Neural progenitor cell (in vitro differentiated cells): ENCODE data around the gene PDLIM5. TPM values are rescaled to one million over a fixed set of nuclear protein-coding genes. Genes with fewer than 3 reads are reported as not detected.

Source experiments
- DNase-seq: peaks from one replicate; pipeline ENCODE4 v3.0.0-alpha.2; 2016; ENCODE audit warnings: low spot score
- H2AFZ ChIP-seq: fragments of 200-600 bp; sonication (generic); replicated peaks from 2 replicates; pipeline ENCODE4 v1.6.1; 2016; ENCODE audit warnings: antibody characterized with exemption
- H3F3A ChIP-seq: fragments of 200-600 bp; sonication (generic); 2 replicates; pipeline ENCODE4 v1.6.1; 2016; ENCODE audit warnings: antibody characterized with exemption, low read depth
- H3K27ac ChIP-seq: fragments of 200-600 bp; sonication (generic); 2 replicates; pipeline ENCODE4 v1.5.1; 2016; ENCODE audit warnings: mild to moderate bottlenecking
- H3K27me3 ChIP-seq: fragments of 200-600 bp; sonication (generic); 2 replicates; pipeline ENCODE4 v1.6.1; 2016; ENCODE audit warnings: mild to moderate bottlenecking, moderate library complexity
- H3K36me3 ChIP-seq: fragments of 200-600 bp; sonication (generic); 2 replicates; pipeline ENCODE4 v1.5.1; 2016
- H3K4me1 ChIP-seq: fragments of 200-600 bp; sonication (generic); 2 replicates; pipeline ENCODE4 v1.6.1; 2016; ENCODE audit warnings: mixed run types
- H3K4me2 ChIP-seq: fragments of 200-600 bp; sonication (generic); 2 replicates; pipeline ENCODE4 v1.6.1; 2016
- H3K4me3 ChIP-seq: fragments of 200-600 bp; sonication (generic); 2 replicates; pipeline ENCODE4 v1.5.1; 2016
- H3K79me2 ChIP-seq: fragments of 200-600 bp; sonication (generic); 2 replicates; pipeline ENCODE4 v1.6.1; 2016; ENCODE audit warnings: low read depth
- H3K9ac ChIP-seq: fragments of 200-600 bp; sonication (generic); 2 replicates; pipeline ENCODE4 v1.6.1; 2016
- H3K9me3 ChIP-seq: fragments of 200-600 bp; sonication (generic); 2 replicates; pipeline ENCODE4 v1.5.1; 2016; ENCODE audit warnings: low read depth
- H4K20me1 ChIP-seq: fragments of 200-600 bp; sonication (generic); 2 replicates; pipeline ENCODE4 v1.6.1; 2016; ENCODE audit warnings: low read depth
- H3K27ac Mint-ChIP-seq: 3 replicates; pipeline ENCODE4 v1.8.0; 2021; ENCODE audit warnings: mixed read lengths
- H3K27me3 Mint-ChIP-seq: 2 replicates; pipeline ENCODE4 v1.8.0; 2022; ENCODE audit warnings: low read depth, mild to moderate bottlenecking, inconsistent platforms, moderate library complexity, mixed read lengths; ENCODE audit not compliant: insufficient read depth
- H3K36me3 Mint-ChIP-seq: 3 replicates; pipeline ENCODE4 v1.8.0; 2021; ENCODE audit warnings: mixed read lengths
- H3K4me1 Mint-ChIP-seq: 3 replicates; pipeline ENCODE4 v1.8.0; 2021; ENCODE audit warnings: mixed read lengths
- H3K4me3 Mint-ChIP-seq: 3 replicates; pipeline ENCODE4 v1.8.0; 2021; ENCODE audit warnings: mild to moderate bottlenecking, moderate library complexity, mixed read lengths
- H3K9me3 Mint-ChIP-seq: 3 replicates; pipeline ENCODE4 v1.8.0; 2020; ENCODE audit warnings: mixed read lengths
- EZH2 ChIP-seq: fragments of 200-600 bp; sonication (generic); IDR thresholded peaks from 2 replicates; pipeline ENCODE4 v1.6.1; 2017; ENCODE audit warnings: antibody characterized with exemption, mild to moderate bottlenecking, moderate library complexity
- EZH2phosphoT487 ChIP-seq: fragments of 200-600 bp; sonication (generic); IDR thresholded peaks from 2 replicates; pipeline ENCODE4 v1.6.1; 2017; ENCODE audit warnings: antibody characterized with exemption
- total RNA-seq: library from RNA; depleted of rRNA; stranded (reverse); fragments of >200 nt; gene quantifications from 2 replicates; pipeline ENCODE4 v1.2.3, GENCODE V29; 2015; ENCODE audit warnings: low replicate concordance
- TF ChIP-seq, protein P1 (sequence below): fragments of 200-600 bp; sonication (generic); IDR thresholded peaks from 2 replicates; pipeline ENCODE4 v1.5.1; 2017; ENCODE audit warnings: antibody characterized with exemption, mild to moderate bottlenecking

The PDLIM5 gene
- total RNA-seq, 1 donor from 2014 or later: 68.4 TPM

GRCh38 chr4:94571298-94571697, 119.6 kb downstream of the PDLIM5 start:
- no peaks in the 10 kb centered on the region for H3K27me3 Mint-ChIP-seq
- no peak overlapping the region for H2AFZ ChIP-seq
- peak; percentile 25 for DNase-seq
- no peaks in the 10 kb centered on the region for H3K36me3 ChIP-seq
- H3K4me2 ChIP-seq: peak overlapping the region; percentile 39
- H3K4me3 ChIP-seq: no peak overlapping the region
- H3K4me3 Mint-ChIP-seq: no peak overlapping the region
- peaks cover 2% of the 10 kb centered on the region for H3K9me3 Mint-ChIP-seq
- peaks cover 12% of the 10 kb centered on the region for H3K79me2 ChIP-seq
- peak overlapping the region; percentile 51 for H3K27ac Mint-ChIP-seq
- H3K9me3 ChIP-seq: no peaks in the 10 kb centered on the region
- H3K27ac ChIP-seq: no peak overlapping the region
- H3K9ac ChIP-seq: no peak overlapping the region
- TF ChIP-seq EZH2 (no peak), EZH2phosphoT487 (no peak)
- TF ChIP-seq, protein P1, sequence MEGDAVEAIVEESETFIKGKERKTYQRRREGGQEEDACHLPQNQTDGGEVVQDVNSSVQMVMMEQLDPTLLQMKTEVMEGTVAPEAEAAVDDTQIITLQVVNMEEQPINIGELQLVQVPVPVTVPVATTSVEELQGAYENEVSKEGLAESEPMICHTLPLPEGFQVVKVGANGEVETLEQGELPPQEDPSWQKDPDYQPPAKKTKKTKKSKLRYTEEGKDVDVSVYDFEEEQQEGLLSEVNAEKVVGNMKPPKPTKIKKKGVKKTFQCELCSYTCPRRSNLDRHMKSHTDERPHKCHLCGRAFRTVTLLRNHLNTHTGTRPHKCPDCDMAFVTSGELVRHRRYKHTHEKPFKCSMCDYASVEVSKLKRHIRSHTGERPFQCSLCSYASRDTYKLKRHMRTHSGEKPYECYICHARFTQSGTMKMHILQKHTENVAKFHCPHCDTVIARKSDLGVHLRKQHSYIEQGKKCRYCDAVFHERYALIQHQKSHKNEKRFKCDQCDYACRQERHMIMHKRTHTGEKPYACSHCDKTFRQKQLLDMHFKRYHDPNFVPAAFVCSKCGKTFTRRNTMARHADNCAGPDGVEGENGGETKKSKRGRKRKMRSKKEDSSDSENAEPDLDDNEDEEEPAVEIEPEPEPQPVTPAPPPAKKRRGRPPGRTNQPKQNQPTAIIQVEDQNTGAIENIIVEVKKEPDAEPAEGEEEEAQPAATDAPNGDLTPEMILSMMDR: peak; percentile 5
- H3F3A ChIP-seq: peaks cover 14% of the 10 kb centered on the region
- H4K20me1 ChIP-seq: no peaks in the 10 kb centered on the region
- no peaks in the 10 kb centered on the region for H3K27me3 ChIP-seq
- H3K36me3 Mint-ChIP-seq: peaks cover 4% of the 10 kb centered on the region
- peaks cover 34% of the 10 kb centered on the region for H3K4me1 Mint-ChIP-seq
- peaks cover 32% of the 10 kb centered on the region for H3K4me1 ChIP-seq

DNA sequence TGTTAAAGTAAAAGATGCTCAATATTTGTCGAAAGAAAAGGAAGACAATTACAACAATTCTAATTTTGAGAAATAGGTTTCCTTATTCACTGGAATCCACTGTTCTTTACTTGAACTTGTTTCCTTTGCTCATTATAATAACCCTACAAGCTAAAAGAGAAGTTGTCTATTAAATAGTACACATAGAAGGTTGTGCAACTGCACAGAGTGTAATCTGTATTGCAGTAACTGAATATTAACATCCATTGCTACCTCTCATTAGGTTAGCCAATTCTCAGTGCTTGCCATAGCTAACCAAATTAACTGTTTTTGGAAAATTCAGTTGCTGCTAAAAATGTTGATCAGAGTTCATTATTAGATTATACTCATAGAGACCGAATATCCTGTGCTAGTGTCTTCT, 120.0 kb downstream of the PDLIM5 start:
- Mint-ChIP-seq H3K36me3 (peaks cover 4% of the 10 kb centered on the region), H3K27ac (no peak overlapping the region), H3K9me3 (peaks cover 2% of the 10 kb centered on the region), H3K27me3 (no peaks in the 10 kb centered on the region), H3K4me1 (peaks cover 38% of the 10 kb centered on the region), H3K4me3 (no peak overlapping the region)
- Histone ChIP-seq H3K79me2 (peaks cover 12% of the 10 kb centered on the region), H3K36me3 (no peaks in the 10 kb centered on the region), H3K4me1 (peaks cover 36% of the 10 kb centered on the region), H2AFZ (no peak overlapping the region), H3K27me3 (no peaks in the 10 kb centered on the region), H3K9ac (no peak overlapping the region), H4K20me1 (no peaks in the 10 kb centered on the region), H3K4me3 (no peak overlapping the region), H3F3A (peaks cover 19% of the 10 kb centered on the region), H3K27ac (no peak overlapping the region), H3K4me2 (no peak overlapping the region), H3K9me3 (no peaks in the 10 kb centered on the region)
- no peak for DNase-seq
- TF ChIP-seq EZH2phosphoT487: no peak
- no peak for TF ChIP-seq EZH2
- TF ChIP-seq, protein P1: no peak

GRCh38 chr4:94574050-94574449, 122.3 kb downstream of the PDLIM5 start:
- no peak overlapping the region for H2AFZ ChIP-seq
- no peak overlapping the region for H3K27ac ChIP-seq
- H3K4me3 Mint-ChIP-seq: no peak overlapping the region
- peaks cover 2% of the 10 kb centered on the region for H3K36me3 Mint-ChIP-seq
- H3F3A ChIP-seq: peaks cover 20% of the 10 kb centered on the region
- peaks cover 49% of the 10 kb centered on the region for H3K4me1 Mint-ChIP-seq
- H3K9ac ChIP-seq: no peak overlapping the region
- peaks cover 7% of the 10 kb centered on the region for H3K79me2 ChIP-seq
- no peak overlapping the region for H3K27ac Mint-ChIP-seq
- H4K20me1 ChIP-seq: no peaks in the 10 kb centered on the region
- H3K36me3 ChIP-seq: no peaks in the 10 kb centered on the region
- H3K4me3 ChIP-seq: no peak overlapping the region
- TF ChIP-seq, protein P1: no peak
- TF ChIP-seq EZH2phosphoT487: no peak
- TF ChIP-seq EZH2: no peak
- H3K4me1 ChIP-seq: peaks cover 50% of the 10 kb centered on the region
- no peaks in the 10 kb centered on the region for H3K27me3 Mint-ChIP-seq
- DNase-seq: no peak
- no peak overlapping the region for H3K4me2 ChIP-seq
- no peaks in the 10 kb centered on the region for H3K9me3 ChIP-seq
- no peaks in the 10 kb centered on the region for H3K9me3 Mint-ChIP-seq
- H3K27me3 ChIP-seq: no peaks in the 10 kb centered on the region
